Adipocyte (in vitro differentiated cells): ENCODE data around the gene STOML2.

ENCODE experiments used
- DNase-seq: peaks from one replicate; pipeline ENCODE4 v3.0.0-alpha.2; 2015; ENCODE audit warnings: low read depth
- H3K27me3 ChIP-seq: replicated peaks from 2 replicates; pipeline ENCODE4 v1.7.0; 2013; ENCODE audit warnings: mild to moderate bottlenecking, low read length, moderate library complexity; ENCODE audit not compliant: control insufficient read depth, insufficient read depth
- H3K36me3 ChIP-seq: 2 replicates; pipeline ENCODE4 v1.7.0; 2013; ENCODE audit warnings: low read length, mild to moderate bottlenecking, moderate library complexity; ENCODE audit not compliant: control insufficient read depth, insufficient read depth, severe bottlenecking
- H3K4me1 ChIP-seq: 2 replicates; pipeline ENCODE4 v1.7.0; 2013; ENCODE audit warnings: mild to moderate bottlenecking, low read length, moderate library complexity; ENCODE audit not compliant: control insufficient read depth, insufficient read depth
- H3K4me3 ChIP-seq: 2 replicates; pipeline ENCODE4 v1.7.0; 2013; ENCODE audit warnings: mild to moderate bottlenecking, low read length, moderate library complexity
- H3K9ac ChIP-seq: 2 replicates; pipeline ENCODE4 v1.7.0; 2013; ENCODE audit warnings: mild to moderate bottlenecking, low read length, moderate library complexity
- H3K9me3 ChIP-seq: 2 replicates; pipeline ENCODE4 v1.7.0; 2013; ENCODE audit warnings: mild to moderate bottlenecking, low read length, moderate library complexity; ENCODE audit not compliant: control insufficient read depth

Gene STOML2

GRCh38 chr9:35070823-35071813 lies 31.8 kb downstream of the STOML2 start:
- peak; percentile 55 for DNase-seq
- peak overlapping the region; percentile 99 for H3K9ac ChIP-seq
- peaks cover 27% of the 10 kb centered on the region for H3K36me3 ChIP-seq
- H3K4me1 ChIP-seq, result peaks cover 44% of the 10 kb centered on the region
- peak overlapping the region; percentile 94 for H3K4me3 ChIP-seq
- H3K27me3 ChIP-seq, result no peaks in the 10 kb centered on the region
- no peaks in the 10 kb centered on the region for H3K9me3 ChIP-seq

- no peaks in the 10 kb centered on the region for H3K9me3 ChIP-seq
- H3K36me3 ChIP-seq, result peaks cover 44% of the 10 kb centered on the region
- no peak overlapping the region for H3K9ac ChIP-seq
- peak overlapping the region; percentile 94 for H3K4me3 ChIP-seq
- DNase-seq, result no peak
- peaks cover 44% of the 10 kb centered on the region for H3K4me1 ChIP-seq
- H3K27me3 ChIP-seq, result no peaks in the 10 kb centered on the region
Measured at GRCh38 chr9:35069020-35069419, 33.9 kb downstream of the STOML2 start.

GRCh38 chr9:35067056-35067455 lies 35.9 kb downstream of the STOML2 start:
- no peaks in the 10 kb centered on the region for H3K9me3 ChIP-seq
- H3K4me3 ChIP-seq, result no peak overlapping the region
- H3K36me3 ChIP-seq, result peaks cover 63% of the 10 kb centered on the region
- no peak overlapping the region for H3K9ac ChIP-seq
- H3K27me3 ChIP-seq, result no peaks in the 10 kb centered on the region
- peaks cover 36% of the 10 kb centered on the region for H3K4me1 ChIP-seq
- DNase-seq, result no peak

- Histone ChIP-seq H3K4me3 (no peak overlapping the region), H3K9me3 (no peaks in the 10 kb centered on the region), H3K9ac (no peak overlapping the region), H3K4me1 (no peaks in the 10 kb centered on the region), H3K36me3 (peaks cover 100% of the 10 kb centered on the region), H3K27me3 (no peaks in the 10 kb centered on the region)
- no peak for DNase-seq
Measured at GRCh38 chr9:35060548-35061207, 42.3 kb downstream of the STOML2 start.

GRCh38 chr9:35059438-35059837 lies 43.5 kb downstream of the STOML2 start:
- DNase-seq, result no peak
- H3K9me3 ChIP-seq, result no peaks in the 10 kb centered on the region
- no peak overlapping the region for H3K9ac ChIP-seq
- no peak overlapping the region for H3K4me3 ChIP-seq
- peaks cover 100% of the 10 kb centered on the region for H3K36me3 ChIP-seq
- H3K4me1 ChIP-seq, result no peaks in the 10 kb centered on the region
- no peaks in the 10 kb centered on the region for H3K27me3 ChIP-seq

GRCh38 chr9:35057271-35057620 lies 45.7 kb downstream of the STOML2 start:
- Histone ChIP-seq H3K4me1 (no peaks in the 10 kb centered on the region), H3K4me3 (no peak overlapping the region), H3K9me3 (no peaks in the 10 kb centered on the region), H3K9ac (peak overlapping the region; percentile 8), H3K36me3 (peaks cover 100% of the 10 kb centered on the region), H3K27me3 (no peaks in the 10 kb centered on the region)
- no peak for DNase-seq

- Histone ChIP-seq H3K27me3 (no peaks in the 10 kb centered on the region), H3K4me1 (no peaks in the 10 kb centered on the region), H3K9ac (no peak overlapping the region), H3K9me3 (no peaks in the 10 kb centered on the region), H3K36me3 (peaks cover 100% of the 10 kb centered on the region), H3K4me3 (no peak overlapping the region)
- no peak for DNase-seq
Measured at GRCh38 chr9:35056571-35057270, 46.2 kb downstream of the STOML2 start.

GRCh38 chr9:35054871-35055644 lies 47.9 kb downstream of the STOML2 start:
- Histone ChIP-seq H3K36me3 (peaks cover 99% of the 10 kb centered on the region), H3K9ac (no peak overlapping the region), H3K27me3 (no peaks in the 10 kb centered on the region), H3K4me3 (no peak overlapping the region), H3K4me1 (no peaks in the 10 kb centered on the region), H3K9me3 (no peaks in the 10 kb centered on the region)
- no peak for DNase-seq

GRCh38 chr9:35054185-35054835 lies 48.6 kb downstream of the STOML2 start:
- Histone ChIP-seq H3K36me3 (peaks cover 99% of the 10 kb centered on the region), H3K9me3 (no peaks in the 10 kb centered on the region), H3K9ac (no peak overlapping the region), H3K4me3 (no peak overlapping the region), H3K27me3 (no peaks in the 10 kb centered on the region), H3K4me1 (no peaks in the 10 kb centered on the region)
- no peak for DNase-seq

GRCh38 chr9:35051069-35051967 lies 51.6 kb downstream of the STOML2 start:
- H3K36me3 ChIP-seq, result peaks cover 88% of the 10 kb centered on the region
- no peaks in the 10 kb centered on the region for H3K27me3 ChIP-seq
- H3K9me3 ChIP-seq, result no peaks in the 10 kb centered on the region
- no peak overlapping the region for H3K9ac ChIP-seq
- H3K4me3 ChIP-seq, result no peak overlapping the region
- H3K4me1 ChIP-seq, result no peaks in the 10 kb centered on the region
- DNase-seq, result peak; percentile 48
